Limb (tissue), 2 donors: ENCODE measurements around the gene MIDN.
"Not testable (repeated sequence)": the region's sequence is repeated elsewhere in the genome, so short reads cannot be mapped to it uniquely, and the experiment has no call there.

Experiments used
- DNase-seq, 2 donors: peaks; one replicate each; pipeline ENCODE4 v3.0.0-alpha.2; 2016; ENCODE audit errors: extremely low spot score in 2 of 2

Gene MIDN

GRCh38 chr19:1291761-1292418, 43.5 kb downstream of the MIDN start:
- DNase-seq = no peak

GRCh38 chr19:1292419-1293151, 44.2 kb downstream of the MIDN start:
- no peak for DNase-seq

DNA sequence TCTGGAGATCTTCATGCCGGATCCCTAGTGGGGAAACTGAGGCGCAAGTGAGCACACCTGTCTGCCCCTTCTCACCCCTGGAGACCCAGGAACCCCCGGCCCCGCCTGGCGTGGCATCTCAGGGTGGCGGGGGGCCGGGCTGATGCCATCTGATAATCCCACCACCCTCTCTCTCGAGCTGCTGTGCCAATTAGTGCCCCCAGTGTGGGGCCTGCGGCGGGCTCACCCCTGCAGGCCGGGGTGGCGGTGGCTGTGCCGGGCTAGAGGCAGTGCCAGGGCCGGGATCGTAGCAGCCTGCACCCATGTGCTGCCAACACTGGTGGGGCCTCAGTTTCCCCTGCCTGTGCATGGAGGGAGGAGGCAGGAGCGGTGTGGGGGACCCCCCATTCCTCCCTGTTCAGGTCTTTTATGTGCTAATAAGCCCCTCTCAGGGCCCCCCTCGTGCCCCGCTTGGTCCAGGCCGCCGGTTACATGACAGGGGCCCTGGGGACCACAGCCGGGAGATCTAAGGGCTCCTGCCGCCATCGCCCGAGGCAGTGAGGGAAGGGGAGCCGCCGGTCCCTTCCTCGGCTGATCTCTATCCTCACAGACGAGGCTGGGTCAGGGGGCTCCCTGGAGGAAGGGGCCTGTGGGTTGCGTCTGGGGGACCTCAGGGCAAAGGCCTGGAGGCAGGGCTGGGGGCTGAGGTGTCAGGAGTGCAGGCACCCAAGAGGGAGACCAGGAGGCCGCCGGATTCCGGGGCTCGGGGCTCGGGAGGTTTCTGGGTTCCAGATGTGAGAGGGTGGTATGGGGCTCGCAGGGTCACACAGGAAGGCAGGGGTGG, 45.6 kb downstream of the MIDN start:
- DNase-seq = no peak

GRCh38 chr19:1294688-1295087, 46.3 kb downstream of the MIDN start:
- no peak for DNase-seq

DNA sequence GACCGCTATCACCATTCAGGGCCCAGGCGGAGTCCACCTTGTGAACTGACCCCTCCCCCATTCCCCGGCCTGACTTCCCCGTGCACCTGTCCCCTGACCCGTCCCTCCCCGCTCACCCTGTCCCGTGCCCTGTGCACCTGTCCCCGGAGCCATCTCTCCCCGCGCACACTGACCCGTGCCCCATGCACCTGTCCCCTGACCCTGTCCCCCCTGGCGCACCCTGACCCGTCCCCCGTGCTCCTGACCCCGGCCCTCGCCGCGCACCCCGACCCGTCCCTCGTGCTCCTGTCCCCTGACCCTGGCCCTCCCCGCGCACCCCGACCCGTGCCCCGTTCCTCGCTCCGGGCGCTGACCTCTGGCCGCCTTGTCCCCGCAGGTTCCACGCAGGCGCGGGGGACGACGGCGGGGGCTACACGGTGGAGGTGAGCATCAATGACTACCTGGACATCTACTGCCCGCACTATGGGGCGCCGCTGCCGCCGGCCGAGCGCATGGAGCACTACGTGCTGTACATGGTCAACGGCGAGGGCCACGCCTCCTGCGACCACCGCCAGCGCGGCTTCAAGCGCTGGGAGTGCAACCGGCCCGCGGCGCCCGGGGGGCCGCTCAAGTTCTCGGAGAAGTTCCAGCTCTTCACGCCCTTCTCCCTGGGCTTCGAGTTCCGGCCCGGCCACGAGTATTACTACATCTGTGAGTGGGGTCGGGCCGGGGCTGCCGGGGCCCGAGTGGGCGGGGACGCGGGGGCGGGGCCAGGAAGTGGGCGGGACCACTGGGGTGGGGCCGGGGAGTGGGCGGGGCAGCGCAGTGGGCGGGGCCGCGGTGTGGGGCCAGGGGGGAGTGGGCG, 47.0 kb downstream of the MIDN start:
- DNase-seq = peak in 1 of 2 donors; percentile 76

DNA sequence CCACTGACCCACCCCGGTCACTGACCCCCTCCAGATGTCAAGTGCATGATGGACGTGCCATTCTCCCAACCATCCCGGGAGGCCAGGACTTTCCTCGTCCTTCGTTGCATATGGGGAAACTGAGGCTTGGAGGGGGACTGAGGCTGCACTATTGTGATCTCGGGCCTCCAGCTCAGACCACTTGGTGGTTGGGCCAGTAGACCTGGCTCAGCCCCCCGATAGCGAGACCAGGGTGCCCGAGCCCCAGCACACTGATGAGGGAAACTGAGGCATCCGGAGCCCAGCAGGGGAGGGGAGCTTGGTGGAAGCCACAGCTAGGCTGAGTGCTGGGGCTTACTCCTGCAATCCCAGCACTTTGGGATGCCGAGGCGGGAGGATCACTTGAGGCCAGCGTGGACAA, 47.7 kb downstream of the MIDN start:
- DNase-seq = no peak

- DNase-seq = no peak
Observed at GRCh38 chr19:1296575-1297271, 48.3 kb downstream of the MIDN start.

DNA sequence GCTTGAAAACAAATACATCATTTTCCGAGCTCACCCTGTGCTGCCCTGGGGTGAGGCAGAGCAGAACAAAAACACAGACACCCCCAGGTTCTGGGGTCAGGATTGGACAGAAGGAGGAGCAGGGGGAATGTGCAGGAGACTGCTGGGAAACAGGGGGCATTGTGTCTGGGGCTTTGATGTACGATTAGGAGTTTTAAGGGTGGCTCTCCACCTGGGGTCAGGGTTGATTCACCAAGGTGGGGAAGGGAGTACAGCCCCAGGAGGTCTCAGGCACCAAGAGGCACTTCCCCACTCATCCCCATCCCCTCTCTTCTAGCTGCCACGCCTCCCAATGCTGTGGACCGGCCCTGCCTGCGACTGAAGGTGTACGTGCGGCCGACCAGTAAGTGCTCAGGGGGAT, 49.9 kb downstream of the MIDN start:
- DNase-seq = no peak

DNA sequence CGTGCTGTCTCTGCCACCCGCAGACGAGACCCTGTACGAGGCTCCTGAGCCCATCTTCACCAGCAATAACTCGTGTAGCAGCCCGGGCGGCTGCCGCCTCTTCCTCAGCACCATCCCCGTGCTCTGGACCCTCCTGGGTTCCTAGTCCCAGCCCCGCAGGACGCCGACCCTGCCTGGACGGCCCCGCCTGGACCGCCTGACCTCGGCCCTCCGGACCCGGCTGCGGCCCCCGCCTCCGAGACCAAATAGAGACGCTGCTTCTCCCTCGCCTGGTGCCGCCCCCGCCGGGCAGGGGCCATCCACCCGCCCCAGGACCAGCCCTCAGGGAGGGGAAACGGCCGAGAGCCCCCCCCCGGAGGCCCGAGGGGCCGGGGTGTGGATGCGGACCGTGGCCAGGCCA, 51.4 kb downstream of the MIDN start:
- no peak for DNase-seq

DNA sequence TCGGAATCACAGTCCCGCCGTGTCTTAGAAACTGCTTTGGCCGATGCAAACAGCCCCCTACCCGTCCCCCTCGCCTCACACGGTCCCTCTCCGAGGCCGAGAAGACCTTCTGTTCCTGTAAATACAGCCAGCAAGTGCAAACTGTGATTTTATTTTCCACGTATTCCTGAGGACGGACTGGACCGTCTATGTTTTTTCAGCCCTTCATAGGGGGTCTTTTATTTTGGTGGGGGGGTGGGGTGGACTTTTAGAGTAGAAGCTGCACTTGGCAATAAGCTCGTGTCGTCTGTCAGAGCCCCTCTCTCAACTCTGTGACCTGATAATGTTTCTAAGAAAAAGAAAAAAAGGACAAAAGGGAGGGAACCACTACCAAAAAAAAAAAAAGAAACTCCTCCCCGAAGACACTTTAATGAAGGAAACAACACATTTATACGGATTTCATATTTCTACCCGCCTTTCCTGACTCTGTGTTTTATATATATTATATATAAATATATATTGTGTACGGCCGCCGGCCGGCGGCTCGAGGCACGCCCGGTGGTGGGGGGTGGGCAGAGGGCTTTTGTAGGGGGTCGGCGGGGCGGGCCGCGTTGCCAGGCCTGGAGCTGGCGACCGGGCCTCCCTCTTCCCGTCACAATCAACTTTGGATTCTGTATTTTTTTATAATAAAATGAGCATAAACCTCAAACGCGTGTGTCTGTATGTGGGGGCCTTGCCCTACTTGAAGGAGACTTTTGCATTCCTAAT, 52.5 kb downstream of the MIDN start:
- DNase-seq = no peak

GRCh38 chr19:1302533-1303239, 54.3 kb downstream of the MIDN start:
- DNase-seq = peak in 1 of 2 donors; percentile 52

DNA sequence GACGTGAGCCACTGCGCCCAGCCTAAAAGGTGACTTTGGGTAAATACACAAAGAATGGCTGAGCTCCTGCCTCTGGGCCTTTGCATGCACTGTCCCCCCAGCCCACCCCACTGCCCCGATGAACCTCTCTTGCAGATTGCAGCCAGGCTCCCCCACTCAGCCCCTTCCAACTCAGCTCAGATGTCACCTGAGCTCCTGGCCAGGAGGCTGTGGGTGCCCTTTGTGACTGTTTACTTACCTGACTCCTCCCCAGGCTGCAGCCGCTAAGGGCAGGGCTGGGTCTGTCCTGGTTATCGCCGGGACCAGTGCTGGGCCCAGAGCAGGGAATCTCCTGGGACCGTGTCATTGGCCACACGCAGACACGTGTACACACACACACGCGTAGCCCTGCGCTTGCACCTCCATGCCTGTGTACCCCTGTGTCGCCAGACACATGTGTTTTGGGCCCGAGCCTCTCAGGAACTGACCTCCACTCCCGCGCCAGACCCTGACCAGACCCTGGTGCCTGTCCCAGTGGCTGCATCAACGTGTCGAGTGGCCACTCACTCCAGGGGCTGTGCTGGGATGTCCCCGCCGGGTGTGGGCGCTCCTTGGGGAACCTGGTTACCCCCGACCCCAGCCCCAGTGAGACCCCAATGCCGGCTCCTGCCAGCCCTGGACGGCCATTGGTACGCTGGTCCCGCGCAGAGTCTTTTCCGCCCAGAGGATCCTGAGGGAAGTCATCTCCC, 56.0 kb downstream of the MIDN start:
- no peak for DNase-seq

DNA sequence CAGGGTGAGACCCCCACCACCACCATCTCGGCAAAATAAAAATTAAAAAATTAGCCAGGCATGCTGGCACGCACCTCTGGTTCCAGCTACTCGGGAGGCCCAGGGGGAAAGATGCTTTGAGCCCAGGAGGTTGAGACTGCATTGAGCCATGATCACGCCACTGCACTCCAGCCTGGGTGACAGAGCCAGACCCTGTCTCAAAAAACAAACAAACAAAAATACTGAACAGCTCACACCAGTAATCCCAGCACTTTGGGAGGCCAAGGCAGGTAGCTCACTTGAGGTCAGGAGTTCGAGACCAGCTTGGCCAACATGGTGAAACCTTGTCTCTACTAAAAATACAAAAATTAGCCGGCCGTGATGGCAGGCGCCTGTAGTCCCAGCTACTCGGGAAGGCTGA, 57.0 kb downstream of the MIDN start:
- DNase-seq = not testable (repeated sequence)

DNA sequence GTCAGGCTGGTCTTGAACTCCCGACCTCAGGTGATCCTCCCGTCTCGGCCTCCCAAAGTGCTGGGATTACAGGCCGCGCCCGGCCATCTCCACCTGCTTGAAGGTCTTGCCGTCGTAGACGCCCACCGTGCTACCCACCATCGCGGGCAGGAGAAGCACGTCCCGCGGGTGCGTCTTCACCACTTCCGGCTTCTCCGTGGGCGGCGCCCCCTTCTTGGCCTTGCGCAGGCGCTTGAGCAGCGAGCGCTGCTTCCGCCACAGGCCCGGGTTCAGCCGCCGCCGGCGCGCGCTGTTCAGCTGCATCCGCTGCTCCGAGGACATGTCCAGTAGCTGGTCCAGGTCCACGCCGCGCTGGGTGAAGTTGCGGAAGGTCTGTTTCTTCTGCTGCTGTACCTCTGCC, 58.9 kb downstream of the MIDN start:
- DNase-seq = no peak

GRCh38 chr19:1307755-1308303, 59.4 kb downstream of the MIDN start:
- DNase-seq = no peak

- no peak for DNase-seq
Observed at GRCh38 chr19:1308718-1309117, 60.3 kb downstream of the MIDN start.
